22Rv1 (cell line): ENCODE data around the gene APBB2.

Source experiments
- CTCF ChIP-seq: fragments of 450-650 bp; IDR thresholded peaks from 2 replicates; pipeline ENCODE4 v1.5.1; 2017; ENCODE audit warnings: mild to moderate bottlenecking
- ZFX ChIP-seq: fragments of 450-650 bp; IDR thresholded peaks from 2 replicates; pipeline ENCODE4 v1.6.1; 2017; ENCODE audit warnings: antibody characterized with exemption, borderline replicate concordance

- TF ChIP-seq CTCF (no peak), ZFX (no peak)
Measured at GRCh38 chr4:41189666-41190065, 24.7 kb downstream of the APBB2 start.
